T-helper 2 cell treated with Interferon-gamma antibody and Interleukin-4, amounts not matched to agents 5 μg/mL and 100 μg/mL, for 36 hours (primary cell): ENCODE measurements around the gene ENO2.

Experiments used
- DNase-seq: peaks from one replicate; pipeline ENCODE4 v3.0.0; 2021; ENCODE audit warnings: low spot score
- H3K27ac Mint-ChIP-seq: one replicate; pipeline ENCODE4 v1.8.0; 2021; ENCODE audit warnings: mild to moderate bottlenecking, mixed read lengths
- H3K27me3 Mint-ChIP-seq: one replicate; pipeline ENCODE4 v1.8.0; 2021; ENCODE audit warnings: low read depth, mixed read lengths
- H3K36me3 Mint-ChIP-seq: one replicate; pipeline ENCODE4 v1.8.0; 2021; ENCODE audit warnings: low read depth, mixed read lengths
- H3K4me1 Mint-ChIP-seq: one replicate; pipeline ENCODE4 v1.8.0; 2021; ENCODE audit warnings: low read depth, mixed read lengths
- H3K4me3 Mint-ChIP-seq: one replicate; pipeline ENCODE4 v1.8.0; 2022; ENCODE audit warnings: mild to moderate bottlenecking, moderate library complexity, mixed read lengths
- H3K9me3 Mint-ChIP-seq: one replicate; pipeline ENCODE4 v1.8.0; 2021; ENCODE audit warnings: mixed read lengths

ENO2 gene

GRCh38 chr12:6951551-6952120 lies 37.3 kb downstream of the ENO2 start:
- Mint-ChIP-seq H3K36me3 (peaks cover 51% of the 10 kb centered on the region), H3K9me3 (no peaks in the 10 kb centered on the region), H3K27ac (peak overlapping the region; percentile 93), H3K4me1 (peaks cover 69% of the 10 kb centered on the region), H3K27me3 (no peaks in the 10 kb centered on the region), H3K4me3 (peak overlapping the region; percentile 98)
- no peak for DNase-seq

- peak overlapping the region; percentile 98 for H3K4me3 Mint-ChIP-seq
- H3K36me3 Mint-ChIP-seq, result peaks cover 54% of the 10 kb centered on the region
- H3K27me3 Mint-ChIP-seq, result no peaks in the 10 kb centered on the region
- no peaks in the 10 kb centered on the region for H3K9me3 Mint-ChIP-seq
- peak overlapping the region; percentile 93 for H3K27ac Mint-ChIP-seq
- DNase-seq, result no peak
- H3K4me1 Mint-ChIP-seq, result peaks cover 69% of the 10 kb centered on the region
Observed at GRCh38 chr12:6952121-6952862, 37.9 kb downstream of the ENO2 start.

GRCh38 chr12:6952863-6953441 lies 38.6 kb downstream of the ENO2 start:
- H3K4me1 Mint-ChIP-seq, result peaks cover 66% of the 10 kb centered on the region
- H3K4me3 Mint-ChIP-seq, result peak overlapping the region; percentile 98
- no peak for DNase-seq
- no peaks in the 10 kb centered on the region for H3K27me3 Mint-ChIP-seq
- no peaks in the 10 kb centered on the region for H3K9me3 Mint-ChIP-seq
- peak overlapping the region; percentile 93 for H3K27ac Mint-ChIP-seq
- peaks cover 57% of the 10 kb centered on the region for H3K36me3 Mint-ChIP-seq

GRCh38 chr12:6953442-6954315 lies 39.3 kb downstream of the ENO2 start:
- Mint-ChIP-seq H3K4me1 (peaks cover 69% of the 10 kb centered on the region), H3K27me3 (no peaks in the 10 kb centered on the region), H3K9me3 (no peaks in the 10 kb centered on the region), H3K4me3 (peak overlapping the region; percentile 98), H3K27ac (peak overlapping the region; percentile 93), H3K36me3 (peaks cover 64% of the 10 kb centered on the region)
- DNase-seq, result peak; percentile 84

- DNase-seq, result no peak
- Mint-ChIP-seq H3K4me3 (peak overlapping the region; percentile 98), H3K27ac (peak overlapping the region; percentile 93), H3K27me3 (no peaks in the 10 kb centered on the region), H3K36me3 (peaks cover 73% of the 10 kb centered on the region), H3K4me1 (peaks cover 70% of the 10 kb centered on the region), H3K9me3 (no peaks in the 10 kb centered on the region)
Observed at GRCh38 chr12:6954316-6955107, 40.1 kb downstream of the ENO2 start.

- no peak for DNase-seq
- Mint-ChIP-seq H3K4me1 (peaks cover 65% of the 10 kb centered on the region), H3K27me3 (no peaks in the 10 kb centered on the region), H3K9me3 (no peaks in the 10 kb centered on the region), H3K36me3 (peaks cover 78% of the 10 kb centered on the region), H3K4me3 (peak overlapping the region; percentile 98), H3K27ac (peak overlapping the region; percentile 93)
Observed at GRCh38 chr12:6955108-6956020, 41.0 kb downstream of the ENO2 start.

- H3K27ac Mint-ChIP-seq, result peak overlapping the region; percentile 83
- peaks cover 65% of the 10 kb centered on the region for H3K4me1 Mint-ChIP-seq
- DNase-seq, result no peak
- H3K36me3 Mint-ChIP-seq, result peaks cover 82% of the 10 kb centered on the region
- peak overlapping the region; percentile 59 for H3K4me3 Mint-ChIP-seq
- H3K27me3 Mint-ChIP-seq, result no peaks in the 10 kb centered on the region
- H3K9me3 Mint-ChIP-seq, result no peaks in the 10 kb centered on the region
Observed at GRCh38 chr12:6956021-6956727, 41.8 kb downstream of the ENO2 start.

GRCh38 chr12:6957151-6957701 lies 42.8 kb downstream of the ENO2 start:
- DNase-seq, result no peak
- peaks cover 85% of the 10 kb centered on the region for H3K36me3 Mint-ChIP-seq
- H3K27ac Mint-ChIP-seq, result peak overlapping the region; percentile 83

GRCh38 chr12:6957741-6958608 lies 43.6 kb downstream of the ENO2 start:
- peak overlapping the region; percentile 97 for H3K27ac Mint-ChIP-seq
- peak overlapping the region; percentile 85 for H3K4me3 Mint-ChIP-seq
- H3K4me1 Mint-ChIP-seq, result peaks cover 74% of the 10 kb centered on the region
- no peaks in the 10 kb centered on the region for H3K27me3 Mint-ChIP-seq
- no peaks in the 10 kb centered on the region for H3K9me3 Mint-ChIP-seq
- H3K36me3 Mint-ChIP-seq, result peaks cover 79% of the 10 kb centered on the region
- DNase-seq, result no peak

More at GRCh38 chr12:6957151-6957701, 42.8 kb downstream of the ENO2 start:
- Mint-ChIP-seq H3K4me1 (peaks cover 76% of the 10 kb centered on the region), H3K27me3 (no peaks in the 10 kb centered on the region), H3K4me3 (peak overlapping the region; percentile 59), H3K9me3 (no peaks in the 10 kb centered on the region)

- H3K4me3 Mint-ChIP-seq, result peak overlapping the region; percentile 85
- H3K27me3 Mint-ChIP-seq, result no peaks in the 10 kb centered on the region
- peaks cover 74% of the 10 kb centered on the region for H3K36me3 Mint-ChIP-seq
- peaks cover 70% of the 10 kb centered on the region for H3K4me1 Mint-ChIP-seq
- no peaks in the 10 kb centered on the region for H3K9me3 Mint-ChIP-seq
- H3K27ac Mint-ChIP-seq, result peak overlapping the region; percentile 97
- no peak for DNase-seq
Observed at GRCh38 chr12:6958609-6959057, 44.3 kb downstream of the ENO2 start.
